ENCODE data around the gene XYLT1. TPM values are rescaled to one million over a fixed set of nuclear protein-coding genes. Genes with fewer than 3 reads are reported as not detected.

Gene XYLT1
- total and polyA plus RNA-seq, 2 of the 4 experiments (the other 2 are of a cell fraction) = 9.0 to 12.7 TPM

- CTCF ChIA-PET = interaction anchor here (0.6 to 0.7 kb wide), 2 partner anchors 28 to 369 kb away, joined by 3 read pairs; no protein-coding TSS in a partner anchor
- dilution Hi-C loops (cut with HindIII; ENCODE audit: low sequenced_read_pairs, unreplicated experiment) = no loop called here
- BruUV-seq (replicated peaks) = no TSS peak
These were observed 17.7 kb upstream of the XYLT1 start for GRCh38 chr16:17488506-17488905.

More at GRCh38 chr16:17488506-17488905, 17.7 kb upstream of the XYLT1 start:
- Histone ChIP-seq H2BK20ac (ENCODE audit: low read depth, low read length) (no peak overlapping the region), H3K23ac (ENCODE audit: low read depth, low read length) (no peak overlapping the region), H3K27me3 (ENCODE audit: control insufficient read depth, insufficient read depth, low read length) (no peaks in the 10 kb centered on the region; the same call in 1 of the 2 replicates), H3K4me2 (ENCODE audit: low read depth, low read length) (no peak overlapping the region), H2AK5ac (ENCODE audit: low read depth, low read length) (no peak overlapping the region), H4K5ac (ENCODE audit: low read depth, low read length) (no peak overlapping the region), H2BK15ac (ENCODE audit: low read depth, low read length) (no peak overlapping the region), H2BK5ac (ENCODE audit: low read depth, low read length, poor library complexity, severe bottlenecking) (no peak overlapping the region), H3K4ac (ENCODE audit: low read depth, low read length) (no peak overlapping the region), H2AK9ac (replicated peaks; ENCODE audit: low read depth, low read length, poor library complexity) (no peak overlapping the region), H2BK120ac (ENCODE audit: low read depth, low read length) (no peak overlapping the region), H3K9ac (ENCODE audit: low read depth, low read length) (no peak overlapping the region), H3K9me3 (ENCODE audit: control insufficient read depth, insufficient read depth, low read length) (no peaks in the 10 kb centered on the region), H3K27ac (ENCODE audit: insufficient read depth, low read length) (no peak overlapping the region), H2AFZ (replicated peaks; ENCODE audit: low read length, poor library complexity) (no peak overlapping the region), H3K36me3 (ENCODE audit: control insufficient read depth, insufficient read depth, low read length) (no peaks in the 10 kb centered on the region), H4K91ac (ENCODE audit: insufficient read depth, low read depth, low read length) (no peak overlapping the region), H3K79me1 (ENCODE audit: low read depth in 1 of 2, low read length in 2 of 2) (no peaks in the 10 kb centered on the region), H3K4me1 (ENCODE audit: control insufficient read depth, insufficient read depth, low read length) (no peaks in the 10 kb centered on the region), H3K4me3 (ENCODE audit: insufficient read depth, low read depth, low read length) (no peak overlapping the region), H4K20me1 (ENCODE audit: insufficient read depth, low read length) (no peaks in the 10 kb centered on the region), H3K14ac (replicated peaks; ENCODE audit: low read depth, low read length) (no peak overlapping the region), H3K56ac (ENCODE audit: extremely low read depth, insufficient read depth, low read length) (no peak overlapping the region), H3K9me1 (ENCODE audit: insufficient read depth, low read length) (no peaks in the 10 kb centered on the region), H4K8ac (ENCODE audit: low read depth in 2 of 2, low read length in 2 of 2) (no peak overlapping the region), H3K18ac (ENCODE audit: low read depth, low read length) (no peak overlapping the region)
- DNase-seq (no peak), ATAC-seq (ENCODE audit: low read depth) (no peak)
- TF ChIP-seq ELK1 (IDR thresholded peaks at IDR 0.05; ENCODE audit: borderline replicate concordance, low read depth, low read length) = no peak
- TF ChIP-seq MAZ (IDR thresholded peaks at IDR 0.05; ENCODE audit: borderline replicate concordance, low read depth, low read length) = no peak
- TF ChIP-seq RCOR1 (IDR thresholded peaks at IDR 0.05; ENCODE audit: insufficient replicate concordance, low read length) = no peak
- no peak for TF ChIP-seq BHLHE40 (IDR thresholded peaks at IDR 0.05; ENCODE audit: low read depth, low read length)
- TF ChIP-seq MAFK (IDR thresholded peaks at IDR 0.05; ENCODE audit: low read depth, low read length) = no peak
- TF ChIP-seq RAD21 (IDR thresholded peaks at IDR 0.05; ENCODE audit: low read length) = no peak
- no peak for TF ChIP-seq SMC3 (IDR thresholded peaks at IDR 0.05; ENCODE audit: low read depth, low read length)
- no peak for TF ChIP-seq CEBPB (IDR thresholded peaks at IDR 0.05; ENCODE audit: low read depth, low read length)
- TF ChIP-seq, protein P1, sequence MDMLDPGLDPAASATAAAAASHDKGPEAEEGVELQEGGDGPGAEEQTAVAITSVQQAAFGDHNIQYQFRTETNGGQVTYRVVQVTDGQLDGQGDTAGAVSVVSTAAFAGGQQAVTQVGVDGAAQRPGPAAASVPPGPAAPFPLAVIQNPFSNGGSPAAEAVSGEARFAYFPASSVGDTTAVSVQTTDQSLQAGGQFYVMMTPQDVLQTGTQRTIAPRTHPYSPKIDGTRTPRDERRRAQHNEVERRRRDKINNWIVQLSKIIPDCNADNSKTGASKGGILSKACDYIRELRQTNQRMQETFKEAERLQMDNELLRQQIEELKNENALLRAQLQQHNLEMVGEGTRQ (IDR thresholded peaks at IDR 0.05; ENCODE audit: low read depth, low read length) = no peak
- TF ChIP-seq CHD1 (IDR thresholded peaks at IDR 0.05; ENCODE audit: low read depth, low read length) = no peak
- TF ChIP-seq FOS (IDR thresholded peaks at IDR 0.05; ENCODE audit: low read depth, low read length) = no peak
- no peak for TF ChIP-seq NFE2L2 (IDR thresholded peaks at IDR 0.05; ENCODE audit: low read depth, low read length)
- TF ChIP-seq RFX5 (IDR thresholded peaks at IDR 0.05; ENCODE audit: low read depth, low read length) = no peak
- no peak for TF ChIP-seq MXI1 (IDR thresholded peaks at IDR 0.05; ENCODE audit: borderline replicate concordance, low read depth, low read length)
- no peak for TF ChIP-seq POLR2A (IDR thresholded peaks at IDR 0.05; ENCODE audit: low read depth, low read length)
- TF ChIP-seq CTCF (conservative IDR thresholded peaks at IDR 0.05; ENCODE audit: low read depth, low read length) = no peak
- intact Hi-C loops (cut with micrococcal nuclease) = no loop called here
- no CpG with 5 or more reads among the region's 2 CpGs for WGBS, 2 experiments (ENCODE audit: extremely low coverage in 2 of 2, insufficient read length in 1 of 2)
- POLR2A ChIA-PET (ENCODE audit: unreplicated experiment) = no interaction called here
- in situ Hi-C loops (cut with MboI; ENCODE audit: low sequenced_read_pairs) = no loop called here
